ENCODE data around the gene PPL.
"Not testable (repeated sequence)": the region's sequence is repeated elsewhere in the genome, so short reads cannot be mapped to it uniquely, and the experiment has no call there.

PPL gene

GRCh38 chr16:4933433-4933832 lies 3.5 kb downstream of the PPL start:
- no peak for DNase-seq (ENCODE audit: low spot score)

DNA sequence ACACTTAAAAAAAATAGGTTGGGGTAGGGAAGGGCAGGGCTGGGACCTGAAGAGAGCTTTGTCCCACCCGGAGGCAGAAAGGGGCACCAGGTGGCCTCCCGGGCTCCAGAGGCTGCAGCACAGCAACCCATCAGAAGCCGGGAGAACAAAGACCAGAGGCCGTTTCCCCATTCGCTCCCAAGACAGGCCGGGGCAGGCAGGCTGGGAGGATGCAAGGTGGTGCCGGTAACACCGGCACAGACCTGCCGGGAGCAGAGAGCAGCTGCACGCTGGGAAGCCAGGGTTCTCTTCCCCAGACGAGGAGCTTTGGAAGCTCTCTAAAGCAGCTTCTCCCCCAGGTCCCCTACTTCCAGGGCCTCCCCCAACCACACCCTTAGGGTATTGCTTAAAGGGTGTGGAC lies 5.6 kb downstream of the PPL start:
- DNase-seq (ENCODE audit: low spot score) = no peak

- DNase-seq (ENCODE audit: low spot score) = not testable (repeated sequence)
These were observed 7.3 kb downstream of the PPL start for GRCh38 chr16:4929619-4930018.

- DNase-seq (ENCODE audit: low spot score) = no peak
These were observed 8.7 kb downstream of the PPL start for GRCh38 chr16:4928227-4928626.

- no peak for DNase-seq (ENCODE audit: low spot score)
These were observed 9.3 kb downstream of the PPL start for GRCh38 chr16:4927661-4928060.

- no peak for DNase-seq (ENCODE audit: low spot score)
These were observed 10.0 kb downstream of the PPL start for GRCh38 chr16:4926928-4927327.

DNA sequence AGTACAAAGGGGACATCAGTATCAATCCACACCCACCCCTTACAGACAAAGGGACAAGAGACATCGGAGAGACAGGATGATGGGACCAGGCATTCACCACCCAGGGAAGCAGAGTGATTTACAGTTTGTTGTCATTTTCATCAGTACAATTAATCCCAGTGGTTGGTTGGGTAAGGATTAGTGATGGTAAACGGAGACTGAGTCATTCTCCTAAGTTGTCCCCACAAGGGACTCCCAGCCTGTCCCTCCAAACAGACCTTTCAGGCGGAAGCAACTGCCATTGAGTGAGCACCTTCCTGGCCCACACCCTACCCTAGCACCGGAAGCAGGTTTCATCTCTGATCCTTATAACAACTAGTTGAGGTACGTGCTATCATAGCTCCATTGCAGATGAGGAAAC lies 11.2 kb downstream of the PPL start:
- DNase-seq (ENCODE audit: low spot score) = no peak

DNA sequence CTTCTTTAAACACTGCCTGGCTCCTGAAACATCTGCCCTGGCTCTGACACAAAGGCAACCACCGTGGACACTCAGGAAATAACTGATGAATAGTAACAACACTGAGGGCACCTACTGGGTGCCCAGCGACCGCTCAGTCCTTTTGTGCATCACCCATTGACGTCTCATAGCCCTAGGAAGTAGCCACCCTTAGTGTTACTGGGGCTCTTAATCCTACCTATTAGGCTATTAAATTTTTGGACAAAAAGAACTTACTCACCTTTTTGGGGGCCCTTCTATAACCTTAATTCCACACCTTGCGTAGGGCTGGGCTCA lies 11.7 kb downstream of the PPL start:
- DNase-seq (ENCODE audit: low spot score) = no peak

DNA sequence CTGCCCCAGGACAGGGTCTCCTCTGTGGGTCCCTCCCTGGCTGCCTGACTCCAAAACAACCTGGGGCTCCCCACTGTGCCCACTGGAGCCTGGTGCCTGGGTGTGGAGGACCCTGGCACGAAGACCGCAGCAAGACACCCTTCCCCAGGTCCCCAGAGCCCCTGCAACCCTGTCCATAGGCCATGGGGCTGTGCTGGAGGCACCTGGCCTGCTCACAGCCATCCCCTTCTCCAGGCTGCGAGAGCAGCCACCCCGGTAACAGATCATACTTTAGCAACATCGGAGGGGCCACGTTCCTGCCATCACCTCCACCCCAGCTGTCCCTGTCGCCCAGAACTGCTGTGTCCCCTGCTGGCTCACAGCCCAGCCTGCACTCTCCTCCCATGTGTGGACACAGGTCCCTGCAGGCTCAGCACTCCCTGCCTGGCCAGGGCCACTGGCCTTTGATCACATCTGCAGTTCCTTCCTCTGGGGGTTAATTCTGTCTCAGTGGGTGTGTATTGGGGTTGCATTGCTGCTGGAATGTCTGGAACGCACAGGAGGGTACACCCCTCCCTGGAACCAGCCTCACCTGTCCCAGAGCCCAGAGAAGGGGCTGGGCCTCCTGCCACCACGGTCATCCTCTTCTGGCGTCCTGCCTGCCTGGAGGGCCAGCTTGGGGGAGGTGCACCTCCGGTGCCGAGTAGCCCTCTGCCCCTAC lies 12.2 kb downstream of the PPL start:
- DNase-seq (ENCODE audit: low spot score) = no peak

DNA sequence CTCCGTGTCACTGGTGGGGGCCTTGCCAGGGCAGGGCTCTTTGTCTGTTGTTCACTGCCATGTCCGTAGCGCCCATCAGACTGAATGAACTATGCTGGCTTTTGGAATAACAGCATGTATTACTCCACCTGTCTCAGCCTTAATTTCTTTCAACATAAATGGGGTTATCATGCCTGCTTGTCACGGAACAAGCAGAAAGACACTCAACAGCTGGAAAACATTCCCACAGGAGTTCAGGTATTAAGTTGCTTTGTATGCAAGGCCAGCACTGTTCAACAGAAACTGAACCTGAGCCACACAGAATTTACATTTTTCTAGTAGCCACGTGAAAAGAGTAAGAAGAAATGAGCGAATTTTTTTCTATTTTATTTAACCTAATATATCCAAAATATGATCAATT lies 13.1 kb downstream of the PPL start:
- no peak for DNase-seq (ENCODE audit: low spot score)

- no peak for DNase-seq (ENCODE audit: low spot score)
These were observed 14.1 kb downstream of the PPL start for GRCh38 chr16:4922721-4923342.

GRCh38 chr16:4920826-4921225 lies 16.1 kb downstream of the PPL start:
- DNase-seq (ENCODE audit: low spot score) = no peak

GRCh38 chr16:4918781-4919251 lies 18.1 kb downstream of the PPL start:
- no peak for DNase-seq (ENCODE audit: low spot score)

DNA sequence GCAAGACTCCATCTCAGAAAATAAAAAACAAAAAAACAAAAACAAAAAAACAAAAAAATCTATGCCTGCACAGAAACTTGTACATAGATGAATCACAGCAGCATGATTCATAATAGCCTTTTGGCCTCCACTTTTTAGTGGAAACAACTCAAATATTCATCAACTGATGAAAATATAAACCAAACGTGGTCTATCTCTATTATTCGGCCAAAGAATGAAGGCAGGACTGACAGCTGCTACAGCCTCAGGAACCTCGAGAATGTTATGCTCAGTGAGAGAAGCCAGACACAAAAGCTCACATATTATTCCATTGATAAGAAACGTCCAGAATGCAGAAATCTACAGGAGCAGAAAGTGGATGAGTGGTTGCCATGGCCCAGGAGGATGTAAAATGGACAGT lies 19.8 kb downstream of the PPL start:
- DNase-seq (ENCODE audit: low spot score) = peak; percentile 41

DNA sequence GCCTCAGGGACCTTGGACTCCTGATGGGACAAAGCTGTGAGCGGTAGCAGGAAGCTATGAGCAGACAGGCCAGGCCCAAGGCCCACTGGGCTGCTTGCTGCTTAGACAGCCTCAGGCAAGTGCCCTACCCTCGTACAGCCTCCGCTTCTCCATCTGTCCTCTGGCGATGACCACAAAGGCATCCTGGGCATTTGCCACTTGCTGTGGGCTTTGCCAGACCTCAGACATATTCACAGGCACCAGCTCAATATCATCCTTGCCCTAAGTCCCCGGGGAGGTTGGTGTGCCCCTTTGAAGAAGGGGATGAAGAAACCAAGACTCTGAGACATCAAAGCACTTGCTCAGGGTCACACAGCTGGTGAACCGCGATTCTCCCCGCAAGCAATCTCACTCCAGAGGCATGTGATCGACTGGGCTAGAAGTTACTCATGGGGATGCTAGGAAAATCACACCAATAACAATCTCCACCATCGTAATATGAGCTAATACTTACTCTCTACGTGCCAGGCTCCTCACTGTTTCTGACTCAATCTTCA lies 21.7 kb downstream of the PPL start:
- DNase-seq (ENCODE audit: low spot score) = peak; percentile 70

- no peak for DNase-seq (ENCODE audit: low spot score)
These were observed 22.3 kb downstream of the PPL start for GRCh38 chr16:4914528-4915225.

DNA sequence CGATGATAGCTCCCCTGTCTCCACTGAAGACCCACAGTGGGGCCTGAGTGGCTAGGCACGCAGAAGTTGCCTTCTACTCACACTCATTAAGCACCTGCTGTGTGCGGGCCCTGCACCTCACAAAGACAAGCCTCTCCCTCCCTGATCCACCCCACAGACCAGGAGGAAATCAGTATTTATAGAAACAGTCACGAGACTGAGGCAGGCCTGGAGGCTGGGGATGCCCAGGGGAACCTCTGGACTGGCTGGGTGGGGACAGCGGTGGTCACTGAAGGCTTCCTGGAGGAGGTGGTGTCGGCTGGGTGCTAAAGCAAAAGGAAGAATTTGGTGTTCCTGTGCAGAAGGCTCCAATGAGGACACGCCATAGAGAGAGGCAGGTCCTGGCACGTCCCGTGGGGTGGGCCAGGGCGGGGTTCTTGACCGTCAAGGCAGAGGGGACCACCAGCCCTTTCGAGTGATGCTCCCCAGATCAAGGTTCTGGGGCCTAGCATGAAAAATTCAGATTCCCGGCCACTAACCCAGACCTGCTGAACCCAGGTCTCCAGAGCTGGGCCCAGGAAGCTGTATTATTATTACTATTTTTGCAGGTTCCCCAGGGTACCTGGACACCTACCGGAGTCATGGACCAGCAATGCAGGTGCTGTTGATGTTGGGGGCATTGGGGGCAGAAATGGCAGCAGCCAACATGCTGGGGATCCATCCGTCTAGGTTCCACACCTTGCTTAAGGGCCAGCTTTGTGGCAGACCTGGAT lies 23.0 kb downstream of the PPL start:
- no peak for DNase-seq (ENCODE audit: low spot score)

DNA sequence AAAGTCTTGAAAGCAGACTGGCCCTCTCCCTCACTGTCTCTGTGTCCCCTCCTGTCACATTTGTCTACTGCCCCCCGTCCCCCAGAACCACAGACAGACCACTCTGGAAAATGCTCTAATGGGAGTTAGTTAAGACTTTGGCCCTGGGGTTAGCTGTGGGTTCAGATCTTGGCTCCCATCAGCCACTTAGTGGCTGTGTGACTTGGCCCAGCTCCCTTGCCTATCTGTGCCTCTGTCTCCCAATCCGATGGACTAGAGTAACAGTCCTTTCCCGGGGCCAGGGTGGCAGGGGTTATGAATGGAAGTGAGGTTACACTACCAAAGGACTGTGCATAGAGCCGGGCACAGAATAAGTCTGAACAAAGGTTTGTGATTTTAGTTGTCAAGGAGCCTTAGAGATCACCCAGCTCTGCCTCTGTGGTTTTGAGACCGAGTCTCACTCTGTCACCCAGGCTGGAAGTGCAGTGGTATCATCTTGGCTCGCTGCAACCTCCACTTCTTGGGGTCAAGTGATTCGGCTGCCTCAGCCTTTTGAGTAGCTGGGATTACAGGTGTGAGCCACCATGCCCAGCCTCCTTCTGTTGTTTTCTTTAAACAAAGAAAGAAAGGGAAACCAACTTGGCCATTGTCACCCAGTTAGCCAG lies 23.7 kb downstream of the PPL start:
- no peak for DNase-seq (ENCODE audit: low spot score)

GRCh38 chr16:4911970-4912386 lies 25.0 kb downstream of the PPL start:
- no peak for DNase-seq (ENCODE audit: low spot score)

DNA sequence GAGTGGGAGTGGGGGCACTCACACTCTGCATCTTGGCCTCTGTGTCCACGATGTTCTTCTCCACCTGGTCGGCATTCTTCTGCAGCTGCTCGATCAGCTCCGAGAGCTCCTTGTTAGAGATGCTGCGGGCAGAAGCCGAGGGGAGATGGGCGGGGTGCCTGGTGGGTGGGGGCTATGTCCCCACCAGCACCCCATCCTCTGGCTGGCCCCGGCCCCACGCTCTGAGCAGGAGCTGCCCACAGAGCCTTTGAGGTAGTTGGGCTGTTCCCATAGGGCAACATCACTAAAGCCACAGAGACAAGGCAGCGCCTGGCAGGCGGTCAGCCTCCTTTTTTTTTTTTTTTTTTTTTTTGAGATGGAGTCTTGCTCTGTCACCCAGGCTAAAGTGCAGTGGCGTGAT lies 26.1 kb downstream of the PPL start:
- no peak for DNase-seq (ENCODE audit: low spot score)

GRCh38 chr16:4909825-4910224 lies 27.1 kb downstream of the PPL start:
- no peak for DNase-seq (ENCODE audit: low spot score)

DNA sequence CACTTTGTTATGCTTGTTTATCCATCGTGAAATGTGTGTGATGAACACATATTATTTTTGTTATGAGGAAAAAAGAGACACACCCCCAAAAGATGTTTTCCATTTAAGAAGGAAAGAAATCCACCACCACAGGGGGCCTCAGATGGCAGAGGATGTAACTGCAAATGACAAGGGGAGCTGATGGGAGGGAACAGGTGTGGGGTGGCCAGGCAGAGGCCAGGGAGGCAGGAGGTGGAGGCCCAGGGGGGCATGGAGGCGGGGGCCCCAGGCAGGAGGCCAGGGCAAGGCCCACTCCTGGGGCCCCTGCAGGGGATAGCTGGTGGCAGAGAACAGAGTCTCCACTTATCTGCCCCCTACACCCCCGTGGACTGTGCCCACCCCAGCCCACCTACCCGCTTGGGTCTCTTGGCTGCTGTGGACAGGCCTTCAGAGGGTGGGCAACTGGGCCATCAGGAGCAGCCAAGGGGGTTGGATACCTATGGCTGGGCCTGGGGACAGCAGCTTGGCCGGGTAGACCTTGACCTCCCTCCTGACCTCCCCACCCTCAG lies 28.0 kb downstream of the PPL start:
- no peak for DNase-seq (ENCODE audit: low spot score)

Data from AG08395 (cell line).